GM13976 (cell line): Measurements from ENCODE around the gene TMA16.

Experiments
- DNase-seq: peaks from one replicate; pipeline ENCODE4 v3.0.0; 2012; ENCODE audit warnings: low spot score
- CTCF ChIP-seq: IDR thresholded peaks from 2 replicates; pipeline ENCODE4 v1.5.1; 2012; ENCODE audit warnings: borderline replicate concordance, mild to moderate bottlenecking; ENCODE audit not compliant: insufficient read depth; ENCODE audit errors: extremely low read depth, missing control alignments, control extremely low read depth
- in situ Hi-C: fragments of 300-500 bp; cut with MboI; formaldehyde crosslinking; loops from one replicate; pipeline ENCODE4 v1.12.0; 2022; ENCODE audit warnings: low sequenced_read_pairs, mixed read lengths, inconsistent platforms; ENCODE audit not compliant: unreplicated experiment

TMA16 gene

DNA sequence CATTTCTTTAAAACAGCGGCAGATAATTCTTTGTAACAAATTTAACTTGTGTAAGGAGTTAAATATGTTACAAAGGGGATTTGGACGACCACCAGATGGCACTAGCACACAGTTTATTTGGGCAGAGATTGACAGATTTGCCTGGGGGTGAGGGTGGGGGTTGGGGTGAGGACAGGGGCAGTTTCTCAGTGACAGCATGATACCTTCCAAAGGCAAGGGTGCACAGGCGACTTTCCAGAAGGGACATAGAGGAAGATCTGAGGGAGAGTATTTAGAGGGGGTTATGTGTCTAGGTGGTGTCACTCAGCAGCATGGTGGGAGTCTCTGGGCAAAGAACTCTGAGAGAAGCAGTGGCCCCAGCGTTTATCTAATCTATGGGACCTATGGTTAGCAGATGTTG, 9.6 kb upstream of the TMA16 start:
- TF ChIP-seq CTCF, result peak; percentile 59
- peak; percentile 41 for DNase-seq
- in situ Hi-C loops, result loop anchor here (10.0 kb wide), 1 partner anchor 50 kb away; no protein-coding TSS in a partner anchor

DNA sequence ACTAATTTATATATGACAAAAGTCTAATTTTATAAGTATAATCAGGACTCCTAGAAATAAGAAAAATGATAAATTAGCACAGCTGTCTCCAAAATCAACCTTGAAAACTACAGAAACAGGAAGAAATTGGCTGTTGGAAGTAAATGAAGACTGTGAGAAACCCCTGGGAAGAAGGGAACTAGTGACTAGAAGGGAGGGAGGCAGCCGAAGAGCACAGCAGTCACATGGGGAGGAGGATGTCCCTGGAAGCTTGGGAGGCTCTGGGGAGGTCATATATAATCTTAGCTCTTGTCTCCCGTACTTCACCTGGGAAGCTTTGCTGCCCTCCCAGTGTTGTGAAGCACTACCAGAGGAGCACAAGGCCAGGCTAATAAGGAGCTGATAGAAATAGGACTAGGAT, 8.9 kb upstream of the TMA16 start:
- no peak for TF ChIP-seq CTCF
- DNase-seq, result no peak
- in situ Hi-C loops, result loop anchor here (10.0 kb wide), 1 partner anchor 49 kb away; no protein-coding TSS in a partner anchor

- in situ Hi-C loops, result loop anchor here (10.0 kb wide), 1 partner anchor 48 kb away; no protein-coding TSS in a partner anchor
- no peak for DNase-seq
- TF ChIP-seq CTCF, result no peak
These were observed 8.2 kb upstream of the TMA16 start for GRCh38 chr4:163486321-163486720.

- DNase-seq, result no peak
- TF ChIP-seq CTCF, result no peak
- in situ Hi-C loops, result loop anchor here (10.0 kb wide), 1 partner anchor 45 kb away; no protein-coding TSS in a partner anchor
These were observed 4.6 kb upstream of the TMA16 start for GRCh38 chr4:163489929-163490328.

GRCh38 chr4:163492951-163493504, 1.5 kb upstream of the TMA16 start:
- DNase-seq, result no peak
- in situ Hi-C loops, result no loop called here
- no peak for TF ChIP-seq CTCF

DNA sequence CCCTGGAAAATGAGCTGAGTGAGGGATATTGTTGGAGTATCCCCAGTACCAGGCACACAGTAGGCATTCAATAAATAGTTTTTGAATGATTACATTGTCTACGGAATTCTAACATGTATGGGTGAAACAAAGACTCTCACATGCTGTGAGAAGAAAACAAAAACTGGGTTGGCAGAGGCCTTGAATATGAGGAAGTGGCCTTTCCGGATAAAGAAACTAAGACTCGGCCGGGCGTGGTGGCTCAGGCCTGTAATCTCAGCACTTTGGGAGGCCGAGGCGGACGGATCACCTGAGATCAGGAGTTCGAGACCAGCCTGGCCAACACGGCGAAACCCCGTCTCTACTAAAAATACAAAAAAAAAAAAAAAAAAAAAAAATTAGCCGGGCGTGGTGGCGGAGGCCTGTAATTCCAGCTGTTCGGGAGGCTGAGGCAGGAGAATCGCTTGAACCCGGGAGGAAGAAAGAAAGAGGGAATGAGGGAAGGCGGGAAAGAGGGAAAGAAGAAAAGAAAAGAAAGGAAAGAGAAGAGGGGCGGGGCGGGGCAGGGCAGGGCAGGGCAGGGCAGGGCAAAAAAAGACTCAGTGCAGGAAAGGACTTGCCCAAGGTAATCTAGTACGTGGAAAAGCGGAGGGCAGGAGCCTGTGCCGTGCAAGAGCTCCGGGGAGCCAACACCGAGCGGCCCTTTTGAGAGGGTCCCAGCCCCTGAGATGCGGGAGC, 689 bp upstream of the TMA16 start:
- peak; percentile 52 for DNase-seq
- no peak for TF ChIP-seq CTCF
- in situ Hi-C loops, result no loop called here

GRCh38 chr4:163495900-163496299, 1.4 kb downstream of the TMA16 start:
- TF ChIP-seq CTCF, result no peak
- peak; percentile 47 for DNase-seq
- in situ Hi-C loops, result no loop called here
